Measurements from ENCODE around the gene CD59.
"Not testable (repeated sequence)": the region's sequence is repeated elsewhere in the genome, so short reads cannot be mapped to it uniquely, and the experiment has no call there.

Gene CD59

GRCh38 chr11:33692541-33692940 is 43.7 kb downstream of the CD59 start:
- DNase-seq (ENCODE audit: low read depth) = no peak

GRCh38 chr11:33692013-33692504 is 44.2 kb downstream of the CD59 start:
- DNase-seq (ENCODE audit: low read depth) = no peak

- DNase-seq (ENCODE audit: low read depth) = no peak
These were observed 45.0 kb downstream of the CD59 start for GRCh38 chr11:33691066-33691864.

GRCh38 chr11:33690290-33691065 is 45.7 kb downstream of the CD59 start:
- DNase-seq (ENCODE audit: low read depth) = no peak

GRCh38 chr11:33689501-33689900 is 46.7 kb downstream of the CD59 start:
- DNase-seq (ENCODE audit: low read depth) = no peak

- no peak for DNase-seq (ENCODE audit: low read depth)
These were observed 47.1 kb downstream of the CD59 start for GRCh38 chr11:33689085-33689484.

- DNase-seq (ENCODE audit: low read depth) = no peak
These were observed 48.3 kb downstream of the CD59 start for GRCh38 chr11:33687733-33688479.

- DNase-seq (ENCODE audit: low read depth) = no peak
These were observed 51.1 kb downstream of the CD59 start for GRCh38 chr11:33685082-33685481.

- no peak for DNase-seq (ENCODE audit: low read depth)
These were observed 52.1 kb downstream of the CD59 start for GRCh38 chr11:33684003-33684706.

GRCh38 chr11:33682446-33682845 is 53.8 kb downstream of the CD59 start:
- no peak for DNase-seq (ENCODE audit: low read depth)

GRCh38 chr11:33682019-33682418 is 54.2 kb downstream of the CD59 start:
- no peak for DNase-seq (ENCODE audit: low read depth)

GRCh38 chr11:33678616-33679015 is 57.6 kb downstream of the CD59 start:
- DNase-seq (ENCODE audit: low read depth) = not testable (repeated sequence)

- DNase-seq (ENCODE audit: low read depth) = no peak
These were observed 62.0 kb downstream of the CD59 start for GRCh38 chr11:33674035-33674814.

GRCh38 chr11:33672273-33672672 is 64.0 kb downstream of the CD59 start:
- DNase-seq (ENCODE audit: low read depth) = no peak

- no peak for DNase-seq (ENCODE audit: low read depth)
These were observed 65.8 kb downstream of the CD59 start for GRCh38 chr11:33670250-33671011.

- DNase-seq (ENCODE audit: low read depth) = no peak
These were observed 66.5 kb downstream of the CD59 start for GRCh38 chr11:33669598-33670249.

- no peak for DNase-seq (ENCODE audit: low read depth)
These were observed 67.1 kb downstream of the CD59 start for GRCh38 chr11:33668951-33669596.

GRCh38 chr11:33668468-33668825 is 67.8 kb downstream of the CD59 start:
- DNase-seq (ENCODE audit: low read depth) = no peak

GRCh38 chr11:33667819-33668467 is 68.3 kb downstream of the CD59 start:
- no peak for DNase-seq (ENCODE audit: low read depth)

All from activated gamma-delta T cell treated with anti-CD3 and anti-CD28 coated beads, Interleukin-2, amount 50 U/mL, for 16 hours (primary cell).